ENCODE measurements around the gene PLOD3. TPM values are rescaled to one million over a fixed set of nuclear protein-coding genes. Genes with fewer than 3 reads are reported as not detected.

Gene PLOD3
- polyA plus RNA-seq, 1 donor, result 50.1 TPM

DNA sequence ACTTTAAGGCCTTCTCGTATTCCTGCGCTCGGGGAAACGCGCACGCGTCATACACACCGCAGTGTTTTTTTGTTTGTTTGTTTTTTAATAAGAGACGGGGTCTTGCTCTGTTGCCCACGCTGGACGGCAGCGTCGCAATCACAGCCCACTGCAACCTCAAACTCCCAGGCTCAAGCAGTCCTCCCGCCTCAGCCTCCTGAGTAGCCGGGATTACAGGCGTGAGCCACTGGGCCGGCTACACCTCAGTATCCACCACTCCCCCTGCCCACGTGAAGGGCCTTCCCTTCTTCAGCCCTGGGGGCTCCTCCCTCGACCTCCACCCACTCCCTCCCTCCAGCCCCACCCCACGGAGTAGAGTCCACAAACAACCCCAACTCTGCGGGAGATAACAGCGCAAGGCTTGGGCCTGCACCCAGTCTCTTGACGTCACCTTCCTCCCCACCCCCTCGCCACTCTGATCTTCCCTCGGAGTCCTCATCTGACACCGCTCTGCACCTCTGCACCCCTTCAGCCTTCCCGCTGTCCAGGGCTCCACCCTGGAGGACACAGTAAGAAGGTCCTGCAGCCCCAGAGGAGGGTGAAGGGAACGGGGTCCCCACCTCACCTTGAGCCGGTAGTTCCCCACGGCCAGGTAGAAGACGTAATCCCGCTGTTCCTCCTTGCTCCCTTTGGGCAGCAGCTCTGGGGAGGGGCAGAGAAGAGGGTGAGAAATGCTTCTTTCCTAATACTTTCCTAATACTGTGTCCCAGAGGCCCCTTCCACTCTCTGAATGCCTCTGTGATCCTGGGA, 23.0 kb upstream of the PLOD3 start:
- DNase-seq, result no peak

DNA sequence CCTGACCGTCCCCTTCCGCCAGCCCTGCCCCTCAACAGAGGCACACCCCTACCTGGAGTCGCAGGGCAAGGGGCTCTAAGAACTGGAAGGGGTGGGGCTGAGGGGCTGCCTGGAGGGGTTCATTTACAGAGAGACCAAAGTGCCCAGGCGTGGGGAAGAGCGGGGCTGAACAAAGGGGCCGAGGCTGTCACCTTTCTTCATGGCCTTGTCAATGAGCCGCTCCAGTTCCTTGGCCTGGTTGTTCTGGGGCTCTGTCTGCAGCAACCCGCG, 22.5 kb upstream of the PLOD3 start:
- no peak for DNase-seq

- no peak for DNase-seq
Measured at GRCh38 chr7:101239191-101239950, 22.0 kb upstream of the PLOD3 start.

- no peak for DNase-seq
Measured at GRCh38 chr7:101238226-101239182, 21.1 kb upstream of the PLOD3 start.

DNA sequence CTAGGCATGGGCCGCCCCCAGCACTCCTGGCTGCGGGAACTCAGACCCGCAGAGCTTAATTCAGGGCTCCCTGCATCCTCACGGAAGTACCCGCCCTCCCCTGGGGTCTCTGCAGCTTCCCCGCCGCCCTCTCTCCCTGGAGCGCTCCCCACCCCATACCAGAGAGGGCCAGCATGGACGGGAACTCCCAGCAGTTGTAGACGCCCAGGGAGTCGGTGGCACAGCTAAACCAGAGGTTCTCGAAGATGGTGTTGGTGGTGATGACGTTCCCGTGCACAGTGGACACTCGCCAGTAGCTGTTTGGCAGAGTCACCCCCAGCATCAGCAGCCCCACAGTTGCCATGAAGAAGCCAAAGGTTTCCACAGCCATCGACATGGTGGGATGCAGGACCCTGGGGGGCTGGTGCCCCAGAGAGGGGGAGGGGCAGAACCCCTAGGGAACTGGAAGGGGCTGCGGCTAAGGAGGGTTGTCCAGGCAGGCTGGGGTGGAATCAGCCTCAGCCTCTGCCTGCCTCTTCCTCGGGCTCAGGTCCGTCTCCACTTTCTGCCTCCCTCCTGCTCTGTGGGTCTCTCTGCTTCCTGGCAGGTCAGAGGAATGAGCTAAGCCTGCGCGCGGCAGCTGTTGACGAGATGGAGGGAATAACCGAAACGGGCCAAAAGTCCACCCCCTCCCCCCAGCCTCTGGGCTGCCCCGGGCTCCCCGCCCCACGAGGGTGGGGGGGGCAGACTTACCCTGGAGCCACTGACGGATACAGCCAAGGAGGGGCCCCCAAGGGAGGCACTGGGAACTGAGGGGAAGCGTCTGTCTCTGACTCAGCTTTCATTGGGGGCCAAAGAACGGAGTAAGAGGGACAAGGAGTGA, 20.1 kb upstream of the PLOD3 start, which contains the start of gene CLDN15:
CLDN15 (minus strand) TSS at position 597 of the 862 bp plus-strand sequence; CDS start at position 376, 221 bp downstream.
- DNase-seq, result no peak

- no peak for DNase-seq
Measured at GRCh38 chr7:101236292-101236835, 19.0 kb upstream of the PLOD3 start.

- no peak for DNase-seq
Measured at GRCh38 chr7:101235522-101235921, 18.1 kb upstream of the PLOD3 start.

- DNase-seq, result no peak
Measured at GRCh38 chr7:101235050-101235449, 17.7 kb upstream of the PLOD3 start.

DNA sequence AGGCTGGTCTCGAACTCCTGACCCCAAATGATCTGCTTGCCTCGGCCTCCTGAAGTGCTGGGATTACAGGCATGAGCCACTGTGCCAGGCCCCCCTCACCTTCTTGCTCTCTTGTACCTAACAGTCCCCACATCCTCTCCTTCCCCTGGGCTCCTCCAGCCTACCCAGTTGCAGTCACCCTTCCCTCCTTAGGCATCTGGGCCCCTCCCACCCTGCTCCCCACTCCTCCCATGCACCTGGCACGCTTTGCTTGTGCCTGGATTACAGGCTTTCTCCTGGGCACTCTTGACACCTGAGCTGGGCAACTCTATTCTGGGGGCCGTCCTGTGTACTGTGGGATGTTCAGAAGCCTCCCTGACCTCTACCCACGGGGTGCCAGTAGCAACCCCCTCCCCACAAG, 17.3 kb upstream of the PLOD3 start:
- DNase-seq, result no peak

DNA sequence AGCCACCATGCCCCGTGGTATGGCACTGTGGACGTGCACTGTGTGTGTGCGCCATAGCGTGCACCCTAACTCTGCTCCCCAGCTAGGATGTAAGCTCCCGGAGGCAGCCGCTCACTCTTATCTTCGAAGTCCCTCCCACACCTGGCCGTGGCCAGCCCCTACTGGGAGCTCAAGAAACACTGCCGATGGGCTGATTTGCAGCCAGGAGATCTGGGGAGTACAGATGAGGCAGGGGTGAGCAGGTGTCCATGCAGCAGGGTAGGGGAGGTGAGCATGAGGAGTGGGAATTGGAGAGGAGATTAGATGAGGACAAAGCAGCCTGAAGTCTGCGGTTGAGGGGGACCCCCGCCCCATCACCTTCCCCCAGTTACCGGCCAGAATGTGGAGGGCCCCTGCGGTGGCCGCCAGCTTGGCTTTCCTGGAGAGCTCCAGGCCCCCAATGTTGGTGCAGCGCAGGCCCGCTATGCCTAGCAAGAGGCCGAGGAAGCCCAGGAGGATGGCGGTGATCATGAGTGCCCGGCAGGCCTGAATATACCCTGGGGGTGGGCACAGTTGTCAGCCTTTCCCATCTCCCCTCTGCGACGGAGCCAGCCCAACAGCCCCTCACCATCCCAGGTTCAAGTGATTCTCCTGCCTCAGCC, 16.6 kb upstream of the PLOD3 start:
- no peak for DNase-seq

DNA sequence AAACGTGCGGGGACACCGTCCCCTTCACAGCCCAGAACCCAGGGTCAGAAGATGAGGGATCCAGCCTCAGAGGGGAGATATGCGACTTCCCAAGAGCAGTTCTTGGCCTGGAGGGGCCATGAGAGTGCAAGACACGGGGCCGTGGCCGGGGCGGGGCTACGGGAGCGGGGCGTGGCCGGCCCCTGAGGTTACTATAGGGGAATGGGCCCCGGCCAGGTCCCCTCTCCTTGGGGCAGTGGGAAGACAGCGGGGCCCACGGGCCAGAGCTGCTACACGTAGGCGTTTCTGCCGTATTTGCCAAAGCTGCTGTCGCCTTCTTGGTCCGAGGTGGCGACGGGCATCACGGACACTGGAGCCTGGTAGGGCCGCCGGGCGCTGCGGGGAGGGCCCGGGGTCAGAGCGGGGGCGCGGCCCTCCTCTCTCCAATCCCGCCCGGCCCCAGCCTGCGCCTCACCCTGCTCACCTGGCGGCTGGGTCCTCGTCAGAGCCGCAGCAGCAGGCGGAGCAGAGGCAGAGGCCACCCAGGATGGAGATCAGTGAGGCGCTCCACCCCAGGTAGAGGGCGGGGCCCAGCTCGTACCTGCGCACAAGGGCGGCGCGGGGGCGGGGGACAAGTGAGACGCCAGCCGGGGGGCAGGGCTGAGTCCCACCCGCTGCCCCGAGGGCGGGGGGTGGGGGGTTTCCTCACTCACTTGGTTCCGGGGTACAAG, 14.9 kb upstream of the PLOD3 start:
- no peak for DNase-seq

DNA sequence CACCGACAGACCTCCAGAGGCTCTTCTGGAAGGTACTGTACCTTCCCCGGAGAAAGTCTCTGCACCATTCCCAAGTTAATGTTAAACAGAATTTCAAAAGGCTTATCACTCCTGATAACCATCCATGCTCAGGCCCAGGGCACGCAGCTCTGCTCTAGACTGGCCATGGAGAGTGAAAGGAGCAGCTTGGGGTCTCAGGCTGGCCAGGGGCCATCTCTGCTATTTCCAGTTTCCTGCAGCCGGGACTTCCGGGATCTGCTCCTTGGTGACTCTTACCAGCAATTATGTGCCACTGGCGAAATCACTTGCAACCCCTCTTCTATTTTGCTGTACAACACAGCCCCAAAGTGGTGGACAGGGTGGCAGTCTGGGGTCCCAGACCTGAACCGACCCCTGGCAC, 14.3 kb upstream of the PLOD3 start:
- no peak for DNase-seq

- DNase-seq, result no peak
Measured at GRCh38 chr7:101226721-101227120, 9.3 kb upstream of the PLOD3 start.

DNA sequence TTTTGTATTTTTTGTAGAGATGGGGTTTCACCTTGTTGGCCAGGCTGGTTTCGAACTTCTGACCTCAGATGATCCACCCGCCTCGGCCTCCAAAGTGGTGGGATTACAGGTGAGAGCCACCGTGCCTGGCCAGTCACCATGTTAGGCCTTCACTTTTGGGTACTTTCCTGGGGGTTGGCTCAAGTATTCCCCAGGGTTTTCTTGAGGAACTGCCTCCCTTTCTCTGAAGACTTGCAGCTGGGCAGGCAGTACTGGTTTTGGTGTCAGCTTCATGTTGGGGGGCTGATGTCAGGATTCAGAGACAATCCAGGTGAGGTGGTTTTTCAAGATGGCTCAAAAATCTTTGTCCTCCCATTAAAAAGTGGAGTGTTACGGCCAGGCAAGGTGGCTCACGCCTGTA, 8.3 kb upstream of the PLOD3 start:
- DNase-seq, result no peak

GRCh38 chr7:101223528-101223927, 6.1 kb upstream of the PLOD3 start:
- no peak for DNase-seq

DNA sequence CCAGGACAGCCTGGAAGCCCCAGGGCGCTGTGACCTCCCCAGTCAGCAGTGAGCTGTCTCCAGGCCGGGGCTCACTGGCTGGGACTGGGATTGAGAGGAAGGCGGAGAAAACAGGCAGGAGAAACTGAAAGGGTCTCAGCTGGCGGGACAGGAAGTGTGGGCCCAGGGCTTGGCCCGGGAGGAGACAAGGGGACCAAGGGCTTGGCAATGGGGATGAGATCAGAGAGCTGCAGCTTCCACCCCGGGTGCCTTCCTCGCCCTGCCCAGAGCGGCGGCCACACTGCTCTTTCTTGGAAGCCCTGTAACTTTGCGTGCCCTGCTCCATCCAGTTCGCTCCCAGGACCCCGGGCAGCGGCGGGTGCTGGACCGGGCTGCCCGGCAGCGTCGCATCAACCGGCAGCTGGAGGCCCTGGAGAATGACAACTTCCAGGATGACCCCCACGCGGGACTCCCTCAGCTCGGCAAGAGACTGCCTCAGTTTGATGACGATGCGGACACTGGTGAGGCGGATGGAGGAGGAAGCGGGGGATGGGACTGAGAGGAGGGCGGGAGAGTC, 5.0 kb upstream of the PLOD3 start:
- DNase-seq, result no peak

GRCh38 chr7:101220295-101220694, 2.9 kb upstream of the PLOD3 start:
- DNase-seq, result no peak

GRCh38 chr7:101218236-101219125, 1.1 kb upstream of the PLOD3 start:
- no peak for DNase-seq

All from left kidney (tissue), 2 donors.